ENCODE measurements around the gene RBM17.

- no peak for TF ChIP-seq POLR2A (IDR thresholded peaks at IDR 0.05)
- TF ChIP-seq, protein P1, sequence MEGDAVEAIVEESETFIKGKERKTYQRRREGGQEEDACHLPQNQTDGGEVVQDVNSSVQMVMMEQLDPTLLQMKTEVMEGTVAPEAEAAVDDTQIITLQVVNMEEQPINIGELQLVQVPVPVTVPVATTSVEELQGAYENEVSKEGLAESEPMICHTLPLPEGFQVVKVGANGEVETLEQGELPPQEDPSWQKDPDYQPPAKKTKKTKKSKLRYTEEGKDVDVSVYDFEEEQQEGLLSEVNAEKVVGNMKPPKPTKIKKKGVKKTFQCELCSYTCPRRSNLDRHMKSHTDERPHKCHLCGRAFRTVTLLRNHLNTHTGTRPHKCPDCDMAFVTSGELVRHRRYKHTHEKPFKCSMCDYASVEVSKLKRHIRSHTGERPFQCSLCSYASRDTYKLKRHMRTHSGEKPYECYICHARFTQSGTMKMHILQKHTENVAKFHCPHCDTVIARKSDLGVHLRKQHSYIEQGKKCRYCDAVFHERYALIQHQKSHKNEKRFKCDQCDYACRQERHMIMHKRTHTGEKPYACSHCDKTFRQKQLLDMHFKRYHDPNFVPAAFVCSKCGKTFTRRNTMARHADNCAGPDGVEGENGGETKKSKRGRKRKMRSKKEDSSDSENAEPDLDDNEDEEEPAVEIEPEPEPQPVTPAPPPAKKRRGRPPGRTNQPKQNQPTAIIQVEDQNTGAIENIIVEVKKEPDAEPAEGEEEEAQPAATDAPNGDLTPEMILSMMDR (IDR thresholded peaks at IDR 0.05) = no peak
Observed at GRCh38 chr10:6046773-6047611, 41.8 kb upstream of the RBM17 start.
